ENCODE data around the gene TMCC1.

Gene TMCC1

DNA sequence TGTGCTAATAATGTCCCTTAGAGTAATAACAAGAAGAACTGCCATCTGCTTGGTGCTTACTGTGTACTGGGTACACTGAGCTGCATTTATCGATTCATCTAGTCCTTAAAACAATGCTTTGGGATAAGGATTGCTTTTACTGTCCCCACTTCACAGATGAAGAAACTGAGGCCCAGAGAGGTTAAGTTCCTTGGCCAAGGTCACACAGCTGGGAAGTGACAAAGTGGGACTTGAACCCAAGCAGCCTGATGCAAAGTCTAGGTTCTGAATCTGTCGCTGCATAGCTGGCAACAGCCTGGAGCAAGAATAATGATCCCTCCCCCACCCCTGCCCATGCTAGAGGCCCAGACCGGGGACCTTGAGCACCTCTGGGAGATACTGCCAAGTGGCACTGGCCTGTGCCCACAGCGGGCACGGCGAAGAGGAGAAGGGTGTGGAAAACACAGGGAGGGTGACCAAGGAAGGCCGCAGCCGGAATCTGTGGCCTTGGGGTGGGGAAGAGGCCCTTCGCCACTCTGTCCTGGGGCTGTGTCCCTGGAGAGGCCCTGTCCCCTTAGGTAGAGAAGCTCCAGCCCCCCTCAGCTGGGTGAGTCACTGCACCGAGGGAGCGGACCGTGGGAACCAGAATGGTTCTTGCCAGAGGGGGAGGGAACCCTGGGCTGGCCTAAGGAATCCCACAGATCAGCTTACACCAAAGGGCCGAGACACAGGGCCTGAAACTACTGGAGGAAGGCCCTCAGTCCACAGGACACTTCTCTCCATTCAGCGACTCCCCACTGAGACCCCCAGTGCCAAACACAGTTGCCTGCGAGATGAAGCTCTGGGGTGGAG is 290.6 kb downstream of the TMCC1 start:
- Histone ChIP-seq H2AFZ (ENCODE audit: low read depth, low read length) (no peak overlapping the region), H2BK5ac (ENCODE audit: low read depth, low read length, poor library complexity, severe bottlenecking) (no peak overlapping the region), H4K91ac (ENCODE audit: low read length) (peak overlapping the region; percentile 94), H3K36me3 (ENCODE audit: control insufficient read depth in 1 of 2, insufficient read depth in 2 of 2, low read depth in 1 of 2, low read length in 2 of 2) (peaks cover 0 to 21% of the 10 kb centered on the region in 2 experiments), H2BK120ac (ENCODE audit: low read depth, low read length) (peak overlapping the region; percentile 86), H2BK15ac (ENCODE audit: low read depth, poor library complexity, severe bottlenecking) (peak overlapping the region; percentile 90), H3K23ac (ENCODE audit: low read length in 2 of 2) (no peak overlapping the region), H3K18ac (ENCODE audit: low read depth in 1 of 2, low read length in 2 of 2) (peak overlapping the region; percentile 87 to 93), H3K9me3 (ENCODE audit: control insufficient read depth, low read length) (no peaks in the 10 kb centered on the region), H3K4me2 (ENCODE audit: low read length, poor library complexity, severe bottlenecking) (peak overlapping the region; percentile 78), H2AK5ac (ENCODE audit: low read length, severe bottlenecking) (peak overlapping the region; percentile 66), H3K27me3 (ENCODE audit: control insufficient read depth in 1 of 2, insufficient read depth in 1 of 2, low read length in 2 of 2) (no peaks in the 10 kb centered on the region), H3K9ac (ENCODE audit: low read length) (peak overlapping the region; percentile 74), H3K4ac (ENCODE audit: low read depth in 1 of 2, low read length in 2 of 2) (peak overlapping the region; percentile 84 to 97), H3K14ac (ENCODE audit: low read length in 2 of 2) (peak overlapping the region in 1 of 2 experiments; percentile 64), H3K4me1 (ENCODE audit: control insufficient read depth, insufficient read depth, low read depth, low read length) (peaks cover 76% of the 10 kb centered on the region), H4K8ac (ENCODE audit: low read length) (peak overlapping the region; percentile 84), H3K27ac (ENCODE audit: low read length, poor library complexity, severe bottlenecking) (peak overlapping the region; percentile 38), H3K4me3 (ENCODE audit: insufficient read depth in 1 of 2, low read depth in 1 of 2, low read length in 2 of 2) (peak overlapping the region in 1 of 2 experiments; percentile 85), H3K79me1 (replicated peaks; ENCODE audit: low read length, poor library complexity, severe bottlenecking) (no peaks in the 10 kb centered on the region), H2BK12ac (ENCODE audit: low read length in 2 of 2) (peak overlapping the region; percentile 91 to 99)
- 34% methylated on average over 13 of the region's 15 CpGs for WGBS
- peak; percentile 99 for DNase-seq

- Histone ChIP-seq H3K79me1 (replicated peaks; ENCODE audit: low read length, poor library complexity, severe bottlenecking) (no peaks in the 10 kb centered on the region), H3K14ac (ENCODE audit: low read length in 2 of 2) (peak overlapping the region in 1 of 2 experiments; percentile 91), H4K91ac (ENCODE audit: low read length) (peak overlapping the region; percentile 7), H2AK5ac (ENCODE audit: low read length, severe bottlenecking) (peak overlapping the region; percentile 90), H3K4ac (ENCODE audit: low read depth in 1 of 2, low read length in 2 of 2) (peak overlapping the region; percentile 20 to 43), H2BK120ac (ENCODE audit: low read depth, low read length) (peak overlapping the region; percentile 3), H2BK12ac (ENCODE audit: low read length in 2 of 2) (peak overlapping the region; percentile 44 to 99), H3K4me1 (ENCODE audit: control insufficient read depth, insufficient read depth, low read depth, low read length) (peaks cover 76% of the 10 kb centered on the region), H3K36me3 (ENCODE audit: control insufficient read depth in 1 of 2, insufficient read depth in 2 of 2, low read depth in 1 of 2, low read length in 2 of 2) (peaks cover 0 to 24% of the 10 kb centered on the region in 2 experiments), H3K4me2 (ENCODE audit: low read length, poor library complexity, severe bottlenecking) (no peak overlapping the region), H4K8ac (ENCODE audit: low read length) (peak overlapping the region; percentile 47), H3K27ac (ENCODE audit: low read length, poor library complexity, severe bottlenecking) (no peak overlapping the region), H3K9ac (ENCODE audit: low read length) (peak overlapping the region; percentile 74), H3K23ac (ENCODE audit: low read length in 2 of 2) (peak overlapping the region in 1 of 2 experiments; percentile 75), H2BK15ac (ENCODE audit: low read depth, poor library complexity, severe bottlenecking) (peak overlapping the region; percentile 32), H3K27me3 (ENCODE audit: control insufficient read depth in 1 of 2, insufficient read depth in 1 of 2, low read length in 2 of 2) (no peaks in the 10 kb centered on the region), H2AFZ (ENCODE audit: low read depth, low read length) (no peak overlapping the region), H3K18ac (ENCODE audit: low read depth in 1 of 2, low read length in 2 of 2) (peak overlapping the region; percentile 17 to 82), H3K9me3 (ENCODE audit: control insufficient read depth, low read length) (no peaks in the 10 kb centered on the region), H2BK5ac (ENCODE audit: low read depth, low read length, poor library complexity, severe bottlenecking) (no peak overlapping the region), H3K4me3 (ENCODE audit: insufficient read depth in 1 of 2, low read depth in 1 of 2, low read length in 2 of 2) (peak overlapping the region in 1 of 2 experiments; percentile 85)
- DNase-seq, result no peak
- WGBS, result 82% methylated on average over 11 of the region's 11 CpGs
Observed at GRCh38 chr3:129602309-129602708, 291.2 kb downstream of the TMCC1 start.

GRCh38 chr3:129601713-129602112 is 291.8 kb downstream of the TMCC1 start:
- peak overlapping the region; percentile 31 for H2BK15ac ChIP-seq (ENCODE audit: low read depth, poor library complexity, severe bottlenecking)
- H3K9me3 ChIP-seq (ENCODE audit: control insufficient read depth, low read length), result no peaks in the 10 kb centered on the region
- no peaks in the 10 kb centered on the region for H3K79me1 ChIP-seq (replicated peaks; ENCODE audit: low read length, poor library complexity, severe bottlenecking)
- H2BK120ac ChIP-seq (ENCODE audit: low read depth, low read length), result peak overlapping the region; percentile 3
- no peak overlapping the region for H3K4ac ChIP-seq (ENCODE audit: low read depth in 1 of 2, low read length in 2 of 2)
- no peak overlapping the region for H3K9ac ChIP-seq (ENCODE audit: low read length)
- no peak overlapping the region for H3K4me2 ChIP-seq (ENCODE audit: low read length, poor library complexity, severe bottlenecking)
- no peak overlapping the region for H3K14ac ChIP-seq (ENCODE audit: low read length in 2 of 2)
- WGBS, result 89% methylated on average over 5 of the region's 5 CpGs
- no peak overlapping the region for H4K8ac ChIP-seq (ENCODE audit: low read length)
- peak overlapping the region; percentile 47 for H2AK5ac ChIP-seq (ENCODE audit: low read length, severe bottlenecking)
- H3K36me3 ChIP-seq (ENCODE audit: control insufficient read depth in 1 of 2, insufficient read depth in 2 of 2, low read depth in 1 of 2, low read length in 2 of 2), result peaks cover 0 to 24% of the 10 kb centered on the region in 2 experiments
- peak overlapping the region in 1 of 2 experiments; percentile 5 for H3K18ac ChIP-seq (ENCODE audit: low read depth in 1 of 2, low read length in 2 of 2)
- no peak overlapping the region for H3K23ac ChIP-seq (ENCODE audit: low read length in 2 of 2)
- DNase-seq, result no peak
- no peak overlapping the region for H2AFZ ChIP-seq (ENCODE audit: low read depth, low read length)
- peaks cover 79% of the 10 kb centered on the region for H3K4me1 ChIP-seq (ENCODE audit: control insufficient read depth, insufficient read depth, low read depth, low read length)
- H2BK12ac ChIP-seq (ENCODE audit: low read length in 2 of 2), result peak overlapping the region; percentile 37 to 44
- H4K91ac ChIP-seq (ENCODE audit: low read length), result peak overlapping the region; percentile 70
- H2BK5ac ChIP-seq (ENCODE audit: low read depth, low read length, poor library complexity, severe bottlenecking), result no peak overlapping the region
- no peak overlapping the region for H3K27ac ChIP-seq (ENCODE audit: low read length, poor library complexity, severe bottlenecking)
- H3K27me3 ChIP-seq (ENCODE audit: control insufficient read depth in 1 of 2, insufficient read depth in 1 of 2, low read length in 2 of 2), result no peaks in the 10 kb centered on the region
- H3K4me3 ChIP-seq (ENCODE audit: insufficient read depth in 1 of 2, low read depth in 1 of 2, low read length in 2 of 2), result no peak overlapping the region

- no peak overlapping the region for H3K4me3 ChIP-seq (ENCODE audit: insufficient read depth in 1 of 2, low read depth in 1 of 2, low read length in 2 of 2)
- H3K23ac ChIP-seq (ENCODE audit: low read length in 2 of 2), result no peak overlapping the region
- peaks cover 0 to 28% of the 10 kb centered on the region in 2 experiments for H3K36me3 ChIP-seq (ENCODE audit: control insufficient read depth in 1 of 2, insufficient read depth in 2 of 2, low read depth in 1 of 2, low read length in 2 of 2)
- no peaks in the 10 kb centered on the region for H3K27me3 ChIP-seq (ENCODE audit: control insufficient read depth in 1 of 2, insufficient read depth in 1 of 2, low read length in 2 of 2)
- H4K91ac ChIP-seq (ENCODE audit: low read length), result no peak overlapping the region
- peak overlapping the region; percentile 75 for H2AK5ac ChIP-seq (ENCODE audit: low read length, severe bottlenecking)
- H3K18ac ChIP-seq (ENCODE audit: low read depth in 1 of 2, low read length in 2 of 2), result peak overlapping the region in 1 of 2 experiments; percentile 97
- no peak overlapping the region for H2AFZ ChIP-seq (ENCODE audit: low read depth, low read length)
- H3K79me1 ChIP-seq (replicated peaks; ENCODE audit: low read length, poor library complexity, severe bottlenecking), result no peaks in the 10 kb centered on the region
- DNase-seq, result no peak
- no peak overlapping the region for H2BK5ac ChIP-seq (ENCODE audit: low read depth, low read length, poor library complexity, severe bottlenecking)
- H3K9me3 ChIP-seq (ENCODE audit: control insufficient read depth, low read length), result no peaks in the 10 kb centered on the region
- no peak overlapping the region for H3K4ac ChIP-seq (ENCODE audit: low read depth in 1 of 2, low read length in 2 of 2)
- H2BK15ac ChIP-seq (ENCODE audit: low read depth, poor library complexity, severe bottlenecking), result peak overlapping the region; percentile 75
- peak overlapping the region; percentile 81 for H3K27ac ChIP-seq (ENCODE audit: low read length, poor library complexity, severe bottlenecking)
- peak overlapping the region in 1 of 2 experiments; percentile 44 for H3K14ac ChIP-seq (ENCODE audit: low read length in 2 of 2)
- H2BK12ac ChIP-seq (ENCODE audit: low read length in 2 of 2), result peak overlapping the region in 1 of 2 experiments; percentile 82
- H3K4me1 ChIP-seq (ENCODE audit: control insufficient read depth, insufficient read depth, low read depth, low read length), result peaks cover 84% of the 10 kb centered on the region
- H2BK120ac ChIP-seq (ENCODE audit: low read depth, low read length), result peak overlapping the region; percentile 50
- WGBS, result 94% methylated on average over 2 of the region's 2 CpGs
- peak overlapping the region; percentile 66 for H3K9ac ChIP-seq (ENCODE audit: low read length)
- H4K8ac ChIP-seq (ENCODE audit: low read length), result no peak overlapping the region
- H3K4me2 ChIP-seq (ENCODE audit: low read length, poor library complexity, severe bottlenecking), result no peak overlapping the region
Observed at GRCh38 chr3:129600348-129600747, 293.2 kb downstream of the TMCC1 start.
